GM12872 (cell line): ENCODE data around the gene PVRIG.
A peak's percentile ranks its signal among the peaks of the same experiment; 100 is the strongest.

Source experiments
- TF ChIP-seq, protein P1 (sequence below): IDR thresholded peaks from 3 replicates; pipeline ENCODE4 v1.5.1; 2011; ENCODE audit warnings: low read depth, mild to moderate bottlenecking, low read length, moderate library complexity; ENCODE audit not compliant: insufficient read depth

The PVRIG gene

DNA sequence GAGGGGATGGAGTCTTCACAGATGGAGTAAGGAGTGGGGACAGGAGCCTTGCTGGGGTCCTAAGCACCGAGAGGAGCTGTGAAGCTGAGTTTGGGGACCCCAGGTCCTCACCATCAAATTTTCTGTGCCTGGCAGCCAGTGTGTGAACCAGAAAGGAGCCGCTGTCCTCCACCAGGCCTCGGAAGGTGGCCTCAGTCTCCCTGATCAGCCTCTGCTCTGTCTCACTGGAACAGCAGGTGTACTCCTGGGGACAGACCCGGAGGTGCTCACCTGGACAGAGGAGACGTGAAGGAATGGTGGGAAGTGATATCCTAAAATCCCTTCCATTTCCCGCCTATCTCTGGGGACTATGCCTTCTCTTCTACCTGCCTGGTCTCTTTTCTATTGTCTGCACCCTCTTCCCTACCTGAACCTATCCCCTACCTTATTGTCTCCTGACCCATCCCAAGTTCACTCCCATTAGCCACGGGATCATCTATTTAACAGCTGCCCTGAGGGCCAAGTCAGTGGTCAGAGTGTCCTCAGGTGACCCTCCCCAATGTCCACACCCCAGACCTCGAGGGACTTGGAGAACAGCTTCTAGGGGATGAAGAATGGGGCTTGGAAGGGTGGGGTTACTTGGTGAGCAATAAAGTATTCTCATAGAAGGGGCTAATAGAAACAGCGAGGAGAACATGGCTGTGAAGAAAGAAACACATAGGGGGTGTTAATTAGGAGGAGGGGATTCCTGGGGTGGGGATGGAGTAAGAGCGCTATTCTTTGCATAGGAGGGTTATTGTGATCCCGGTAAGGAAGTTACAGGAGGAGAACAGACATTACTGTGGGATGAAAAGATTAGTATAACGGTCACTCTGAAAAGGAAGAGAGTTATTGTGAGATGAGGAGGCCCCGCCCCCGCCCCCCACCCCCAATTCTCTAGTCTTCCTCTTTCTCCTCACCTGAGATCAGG is 43.4 kb upstream of the PVRIG start:
- TF ChIP-seq, protein P1, sequence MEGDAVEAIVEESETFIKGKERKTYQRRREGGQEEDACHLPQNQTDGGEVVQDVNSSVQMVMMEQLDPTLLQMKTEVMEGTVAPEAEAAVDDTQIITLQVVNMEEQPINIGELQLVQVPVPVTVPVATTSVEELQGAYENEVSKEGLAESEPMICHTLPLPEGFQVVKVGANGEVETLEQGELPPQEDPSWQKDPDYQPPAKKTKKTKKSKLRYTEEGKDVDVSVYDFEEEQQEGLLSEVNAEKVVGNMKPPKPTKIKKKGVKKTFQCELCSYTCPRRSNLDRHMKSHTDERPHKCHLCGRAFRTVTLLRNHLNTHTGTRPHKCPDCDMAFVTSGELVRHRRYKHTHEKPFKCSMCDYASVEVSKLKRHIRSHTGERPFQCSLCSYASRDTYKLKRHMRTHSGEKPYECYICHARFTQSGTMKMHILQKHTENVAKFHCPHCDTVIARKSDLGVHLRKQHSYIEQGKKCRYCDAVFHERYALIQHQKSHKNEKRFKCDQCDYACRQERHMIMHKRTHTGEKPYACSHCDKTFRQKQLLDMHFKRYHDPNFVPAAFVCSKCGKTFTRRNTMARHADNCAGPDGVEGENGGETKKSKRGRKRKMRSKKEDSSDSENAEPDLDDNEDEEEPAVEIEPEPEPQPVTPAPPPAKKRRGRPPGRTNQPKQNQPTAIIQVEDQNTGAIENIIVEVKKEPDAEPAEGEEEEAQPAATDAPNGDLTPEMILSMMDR = no peak

DNA sequence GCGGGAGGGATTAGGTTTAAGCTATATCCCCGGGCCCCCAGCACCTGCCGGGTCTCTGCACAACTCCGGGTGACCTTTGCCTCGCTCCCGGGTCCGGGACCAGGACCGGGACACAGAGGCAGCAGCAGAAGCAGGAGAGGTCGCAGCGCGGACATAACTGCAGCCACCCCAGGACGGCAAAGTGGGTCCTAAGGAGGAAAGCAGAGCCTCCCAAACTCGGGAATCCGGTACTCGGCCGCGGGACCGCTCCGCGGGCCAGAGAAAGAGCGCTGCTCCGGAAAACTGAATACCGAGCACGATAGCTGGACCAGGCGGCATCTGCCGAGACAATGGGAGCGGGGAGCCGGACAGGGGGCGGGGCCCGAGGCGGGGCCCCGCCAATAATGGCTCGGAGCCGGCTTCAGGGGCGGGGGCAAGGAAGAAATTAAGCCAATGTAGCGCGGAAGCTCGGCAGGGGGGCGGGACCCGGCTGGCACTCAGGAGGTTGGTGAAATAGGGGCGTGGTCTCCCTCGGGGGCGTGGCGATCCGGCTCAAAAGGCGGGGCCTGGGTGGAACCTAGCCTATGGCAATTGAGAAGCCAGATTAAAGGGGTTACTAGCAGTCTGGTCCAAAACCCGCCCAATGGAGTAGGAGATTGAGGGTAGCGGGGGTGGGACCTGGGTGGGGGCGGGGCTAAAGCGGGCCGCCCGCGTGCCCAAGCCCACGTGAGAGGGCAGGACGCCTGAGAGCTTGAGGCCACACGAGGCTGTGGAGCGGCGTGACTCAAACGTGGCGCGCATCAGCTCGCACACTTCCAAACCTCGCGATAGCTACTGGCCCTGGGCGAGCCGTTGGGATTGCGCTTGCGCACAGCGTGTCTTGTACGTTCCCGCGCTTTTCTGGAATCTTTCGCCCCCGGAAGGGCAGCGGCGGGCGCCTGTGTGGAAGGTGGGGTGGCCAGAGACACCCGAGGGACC is 42.4 kb upstream of the PVRIG start, which contains the start of the genes GPC2 and STAG3:
GPC2 (minus strand) TSS at position 337 of the 957 bp plus-strand sequence; CDS start at position 155, 182 bp downstream.
STAG3 (plus strand) TSS at position 874 of the 957 bp plus-strand sequence. CDS start 2,639 bp downstream, outside the sequence.
- TF ChIP-seq, protein P1 = no peak

DNA sequence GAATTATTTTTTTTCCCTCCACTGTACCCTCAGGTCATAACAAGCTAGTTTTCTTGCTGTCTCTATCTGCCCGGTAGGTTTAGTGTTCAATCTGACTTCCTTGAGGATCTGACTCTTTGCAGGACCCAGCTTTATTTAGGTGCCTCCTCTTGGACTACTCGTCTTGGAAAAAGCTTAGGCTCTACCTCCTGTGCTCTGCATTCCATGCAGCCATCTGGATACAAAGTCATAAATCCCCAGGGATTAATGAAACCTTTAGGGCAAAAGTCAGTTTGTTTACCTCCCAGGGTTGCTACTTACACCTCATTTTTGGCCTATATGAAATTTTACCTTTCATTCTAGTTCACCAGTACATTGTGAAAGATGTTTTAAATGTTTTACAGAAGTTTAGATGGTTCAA is 34.0 kb upstream of the PVRIG start:
- TF ChIP-seq, protein P1 = no peak

DNA sequence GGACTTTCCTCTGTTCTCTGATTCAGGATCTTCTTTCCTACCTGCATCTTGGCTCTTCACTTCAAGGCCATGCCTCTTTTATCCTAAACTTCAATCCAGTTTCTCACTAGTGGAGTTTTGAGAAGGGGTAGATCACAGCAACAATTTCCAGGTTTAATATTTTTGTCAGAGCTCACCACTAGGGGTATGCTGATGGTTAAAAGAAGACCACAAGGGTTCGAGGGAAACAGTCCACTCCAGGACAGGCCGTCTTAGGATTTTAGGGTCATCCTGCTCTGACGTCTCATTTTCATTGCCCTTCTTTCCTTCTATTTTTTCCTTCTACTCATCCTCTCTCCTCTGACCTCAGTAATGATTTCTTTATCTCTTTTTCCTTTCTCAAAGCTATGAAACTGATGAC is 30.7 kb upstream of the PVRIG start:
- TF ChIP-seq, protein P1 = peak; percentile 29; the same call in 1 of the 3 replicates

DNA sequence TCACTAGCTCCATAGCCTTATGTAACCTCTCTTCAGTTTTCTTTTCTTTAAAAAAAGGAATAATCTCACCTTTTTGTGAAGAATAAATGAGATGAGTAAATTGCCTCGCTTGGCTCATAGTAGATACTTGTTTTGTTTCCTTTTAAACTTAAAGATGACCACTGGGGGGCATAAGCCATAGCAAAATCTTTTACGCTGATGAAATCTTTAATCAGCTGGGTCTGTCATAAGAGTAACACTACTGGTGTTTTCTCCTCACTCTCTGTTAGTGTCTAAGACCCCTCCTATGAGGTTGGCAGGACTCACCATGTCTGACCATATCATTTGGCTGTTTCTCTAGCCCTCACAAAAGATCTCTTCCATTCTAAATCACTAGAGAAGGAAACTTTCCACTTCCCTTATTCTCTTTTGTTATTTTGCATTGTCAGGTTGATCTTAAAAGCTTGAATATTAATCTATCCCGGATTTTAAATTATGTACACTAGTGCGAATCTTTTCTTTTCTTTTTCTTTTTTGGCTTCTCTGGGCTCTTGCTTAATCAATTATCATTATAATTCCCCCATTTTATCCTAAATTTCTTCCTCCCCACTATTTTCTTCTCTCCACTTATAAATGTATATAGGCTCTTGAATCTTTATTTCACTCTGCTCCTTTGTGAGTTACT is 29.6 kb upstream of the PVRIG start:
- TF ChIP-seq, protein P1 = peak; percentile 54; the same call in 2 of the 3 replicates

DNA sequence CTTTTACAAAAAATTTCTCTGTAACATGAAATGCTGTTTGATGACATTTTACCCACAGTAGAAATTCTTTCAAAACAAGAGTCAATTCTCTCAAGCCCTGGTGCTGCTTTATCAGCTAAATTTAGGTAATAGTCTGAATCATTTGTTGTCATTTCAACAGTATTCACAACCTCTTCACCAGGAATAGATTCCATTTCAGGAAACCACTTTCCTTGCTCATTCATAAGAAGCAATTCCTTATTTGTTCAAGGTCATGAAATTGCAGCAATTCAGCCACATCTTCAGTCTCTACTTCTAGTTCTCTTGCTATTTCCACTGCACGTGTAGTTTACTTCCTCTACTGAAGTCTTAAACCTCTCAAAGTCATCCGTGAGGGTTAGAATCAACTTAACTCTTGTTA is 28.0 kb upstream of the PVRIG start:
- TF ChIP-seq, protein P1 = no peak
